ENCODE measurements around the gene ALDOA.

GRCh38 chr16:30116291-30117207, 51.0 kb downstream of the ALDOA start:
- TF ChIP-seq CTCF (IDR thresholded peaks at IDR 0.05), result no peak
- no peak for TF ChIP-seq POLR2A (IDR thresholded peaks at IDR 0.05)

Data from esophagus squamous epithelium (tissue), 4 donors.